Lung (tissue), 12 donors: ENCODE measurements around the gene MEGF9. TPM values are rescaled to one million over a fixed set of nuclear protein-coding genes. Genes with fewer than 3 reads are reported as not detected.

Experiments used
- ATAC-seq: fragments of 200-7000 bp; cut with Tn5 transposase; one replicate; pipeline ENCODE4 v1.9.1; 2020; ENCODE audit warnings: moderate number of reproducible peaks; ENCODE audit not compliant: insufficient read depth, low FRiP score
- DNase-seq, 3 donors: peaks; one replicate each; pipeline ENCODE4 v3.0.0-alpha.2; 2013 to 2017
- H3K27ac ChIP-seq, 2 donors: one replicate each; pipeline ENCODE4 v1.5.1; 2013; ENCODE audit warnings: mild to moderate bottlenecking in 2 of 2, moderate library complexity in 2 of 2, control low read depth in 1 of 2, inconsistent platforms in 1 of 2, low read depth in 1 of 2, low read length in 1 of 2
- H3K27me3 ChIP-seq, 3 donors: one replicate each; pipeline ENCODE4 v1.5.1; 2013; ENCODE audit warnings: low read length in 2 of 3; ENCODE audit not compliant: control insufficient read depth in 3 of 3, insufficient read depth in 3 of 3
- H3K36me3 ChIP-seq, 4 donors: one replicate each; pipeline ENCODE4 v1.5.1; 2013; ENCODE audit warnings: low read length in 4 of 4, mild to moderate bottlenecking in 1 of 4, moderate library complexity in 1 of 4; ENCODE audit not compliant: control insufficient read depth in 4 of 4, insufficient read depth in 4 of 4
- H3K4me1 ChIP-seq, 5 donors: one replicate each; pipeline ENCODE4 v1.5.1; 2013; ENCODE audit warnings: low read length in 5 of 5, mild to moderate bottlenecking in 2 of 5, moderate library complexity in 1 of 5; ENCODE audit not compliant: control insufficient read depth in 5 of 5, insufficient read depth in 5 of 5
- H3K4me3 ChIP-seq: one replicate; pipeline ENCODE4 v1.5.1; 2013; ENCODE audit warnings: mild to moderate bottlenecking, control low read depth, moderate library complexity
- H3K9ac ChIP-seq, 2 donors: one replicate each; pipeline ENCODE4 v1.5.1; 2013; ENCODE audit warnings: low read length in 2 of 2, control low read depth in 1 of 2; ENCODE audit not compliant: insufficient read depth in 1 of 2
- H3K9me3 ChIP-seq, 4 donors: one replicate each; pipeline ENCODE4 v1.5.1; 2013; ENCODE audit warnings: low read length in 3 of 4, mild to moderate bottlenecking in 1 of 4, moderate library complexity in 1 of 4; ENCODE audit not compliant: control insufficient read depth in 4 of 4, insufficient read depth in 3 of 4
- WGBS, 2 donors: extraction: QIAGEN DNeasy Blood & Tissue Kit; methylation state at CpG; one replicate each; pipeline ENCODE4 v1.1.7; 2013; 5-methylcytosine and 5-hydroxymethylcytosine counted together
- polyA plus RNA-seq, 2 donors: library from polyadenylated mRNA; stranded (reverse); fragments of 200-250 nt; gene quantifications; one replicate each; pipeline ENCODE4 v1.2.1, GENCODE V29; 2013
- total RNA-seq, 2 donors: library from RNA; depleted of rRNA in 1 of 2; stranded (reverse); fragments of >200 nt in 1 of 2; gene quantifications; one replicate each; pipeline ENCODE4 v1.2.1, GENCODE V29; 2014 to 2021
- TF ChIP-seq, protein P1 (sequence below): IDR thresholded peaks from 2 replicates; pipeline ENCODE4 v1.5.1; 2012; ENCODE audit warnings: mild to moderate bottlenecking; ENCODE audit errors: control extremely low read depth, extremely low read depth
- donor health status: control.
- donor health status: control.
- donor health status: Bipolar disorder and iron deficiency.
- donor health status: healthy.
- donor health status: DM: yes; HTN: yes; CAD: no.

The MEGF9 gene
- total and polyA plus RNA-seq, 4 donors: 19.2 to 48.3 (median 30.6) TPM

- peaks cover 3 to 24% (median 10%) of the 10 kb centered on the region in 4 donors for H3K36me3 ChIP-seq
- WGBS, 2 donors: 70 to 78% methylated on average over 1 of the region's 1 CpG
- no peak for ATAC-seq
These were observed 110.7 kb downstream of the MEGF9 start for GRCh38 chr9:120603591-120603990.

GRCh38 chr9:120603010-120603409, 111.3 kb downstream of the MEGF9 start:
- no peak overlapping the region for H3K9ac ChIP-seq
- no peaks in the 10 kb centered on the region for H3K9me3 ChIP-seq
- H3K27ac ChIP-seq: no peak overlapping the region
- WGBS, 2 donors: 94 to 100% methylated on average over 1 of the region's 1 CpG
- H3K36me3 ChIP-seq: peaks cover 3 to 21% (median 10%) of the 10 kb centered on the region in 4 donors
- H3K27me3 ChIP-seq: no peaks in the 10 kb centered on the region
- TF ChIP-seq, protein P1, sequence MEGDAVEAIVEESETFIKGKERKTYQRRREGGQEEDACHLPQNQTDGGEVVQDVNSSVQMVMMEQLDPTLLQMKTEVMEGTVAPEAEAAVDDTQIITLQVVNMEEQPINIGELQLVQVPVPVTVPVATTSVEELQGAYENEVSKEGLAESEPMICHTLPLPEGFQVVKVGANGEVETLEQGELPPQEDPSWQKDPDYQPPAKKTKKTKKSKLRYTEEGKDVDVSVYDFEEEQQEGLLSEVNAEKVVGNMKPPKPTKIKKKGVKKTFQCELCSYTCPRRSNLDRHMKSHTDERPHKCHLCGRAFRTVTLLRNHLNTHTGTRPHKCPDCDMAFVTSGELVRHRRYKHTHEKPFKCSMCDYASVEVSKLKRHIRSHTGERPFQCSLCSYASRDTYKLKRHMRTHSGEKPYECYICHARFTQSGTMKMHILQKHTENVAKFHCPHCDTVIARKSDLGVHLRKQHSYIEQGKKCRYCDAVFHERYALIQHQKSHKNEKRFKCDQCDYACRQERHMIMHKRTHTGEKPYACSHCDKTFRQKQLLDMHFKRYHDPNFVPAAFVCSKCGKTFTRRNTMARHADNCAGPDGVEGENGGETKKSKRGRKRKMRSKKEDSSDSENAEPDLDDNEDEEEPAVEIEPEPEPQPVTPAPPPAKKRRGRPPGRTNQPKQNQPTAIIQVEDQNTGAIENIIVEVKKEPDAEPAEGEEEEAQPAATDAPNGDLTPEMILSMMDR: no peak
- H3K4me3 ChIP-seq: no peak overlapping the region
- no peak for ATAC-seq
- no peaks in the 10 kb centered on the region for H3K4me1 ChIP-seq
- no peak for DNase-seq

More at GRCh38 chr9:120603591-120603990, 110.7 kb downstream of the MEGF9 start:
- Histone ChIP-seq H3K9me3 (no peaks in the 10 kb centered on the region), H3K9ac (no peak overlapping the region), H3K4me1 (no peaks in the 10 kb centered on the region), H3K27ac (no peak overlapping the region), H3K4me3 (no peak overlapping the region), H3K27me3 (no peaks in the 10 kb centered on the region)
- DNase-seq: no peak
- TF ChIP-seq, protein P1: no peak

GRCh38 chr9:120593955-120594277, 120.4 kb downstream of the MEGF9 start:
- Histone ChIP-seq H3K27me3 (no peaks in the 10 kb centered on the region), H3K4me3 (no peak overlapping the region), H3K9ac (no peak overlapping the region), H3K9me3 (no peaks in the 10 kb centered on the region), H3K27ac (no peak overlapping the region), H3K36me3 (no peaks in the 10 kb centered on the region), H3K4me1 (no peaks in the 10 kb centered on the region)
- TF ChIP-seq, protein P1: no peak
- no peak for ATAC-seq
- DNase-seq: no peak
- WGBS, 2 donors: 36 to 69% methylated on average over 2 of the region's 2 CpGs

- Histone ChIP-seq H3K27me3 (no peaks in the 10 kb centered on the region), H3K36me3 (no peaks in the 10 kb centered on the region), H3K4me1 (no peaks in the 10 kb centered on the region), H3K4me3 (no peak overlapping the region), H3K9me3 (no peaks in the 10 kb centered on the region), H3K9ac (no peak overlapping the region), H3K27ac (no peak overlapping the region)
- DNase-seq: no peak
- TF ChIP-seq, protein P1: no peak
- 87 to 93% methylated on average over 5 of the region's 5 CpGs for WGBS, 2 donors
- no peak for ATAC-seq
These were observed 120.9 kb downstream of the MEGF9 start for GRCh38 chr9:120593250-120593954.
